ENCODE results near the gene VGF. TPM values are rescaled to one million over a fixed set of nuclear protein-coding genes. Genes with fewer than 3 reads are reported as not detected.

The VGF gene
- polyA plus RNA-seq, 1 donor (not counting 4 experiments of a cell fraction or from before 2014, with no cell fraction given), result 0.04 TPM

- dilution Hi-C loops (cut with MboI; ENCODE audit: extremely low pct_ligation_motif_present, low sequenced_read_pairs), result no loop called here
- Histone ChIP-seq H3K4me1 (ENCODE audit: control insufficient read depth, extremely low read depth, insufficient read depth, low read length) (peaks cover 32% of the 10 kb centered on the region), H3K36me3 (ENCODE audit: control insufficient read depth in 2 of 2, extremely low read depth in 1 of 2, insufficient read depth in 2 of 2, low read length in 2 of 2) (peaks cover 14 to 20% of the 10 kb centered on the region in 2 experiments), H3K4me3 (ENCODE audit: control insufficient read depth in 2 of 3, extremely low read depth in 1 of 3, insufficient read depth in 2 of 3, low read depth in 1 of 3, low read length in 3 of 3) (peak overlapping the region; percentile 34 to 57 (median 51)), H4K20me1 (ENCODE audit: control insufficient read depth, extremely low read depth, insufficient read depth, low read length) (peaks cover 3% of the 10 kb centered on the region), H3K79me2 (ENCODE audit: control insufficient read depth, insufficient read depth, low read length) (no peaks in the 10 kb centered on the region), H3K27me3 (ENCODE audit: control insufficient read depth, extremely low read depth, insufficient read depth, low read length) (peaks cover 37% of the 10 kb centered on the region), H3K9ac (ENCODE audit: control insufficient read depth, extremely low read depth, insufficient read depth, low read length) (peak overlapping the region; percentile 44), H3K27ac (ENCODE audit: control insufficient read depth, insufficient read depth, low read length) (no peak overlapping the region), H3K9me1 (ENCODE audit: control insufficient read depth, extremely low read depth, insufficient read depth, low read length) (no peaks in the 10 kb centered on the region), H3K4me2 (ENCODE audit: control insufficient read depth, extremely low read depth, insufficient read depth, low read depth, low read length) (peak overlapping the region; percentile 76), H3K9me3 (ENCODE audit: control insufficient read depth, low read depth, low read length) (no peaks in the 10 kb centered on the region), H2AFZ (ENCODE audit: control insufficient read depth, low read length) (peak overlapping the region; percentile 30)
- DNase-seq (ENCODE audit: low read depth, low spot score) (no peak), FAIRE-seq (no peak)
- no peak for TF ChIP-seq CTCF (optimal IDR thresholded peaks at IDR 0.05 in 1 of 3, IDR thresholded peaks at IDR 0.05 in 1 of 3, conservative IDR thresholded peaks at IDR 0.05 in 1 of 3; ENCODE audit: extremely low read depth in 1 of 3, insufficient read depth in 2 of 3, low read length in 3 of 3)
Measured at GRCh38 chr7:101163279-101164070, 1.9 kb downstream of the VGF start.

GRCh38 chr7:101162551-101163278, 2.7 kb downstream of the VGF start:
- Histone ChIP-seq H4K20me1 (ENCODE audit: control insufficient read depth, extremely low read depth, insufficient read depth, low read length) (no peaks in the 10 kb centered on the region), H2AFZ (ENCODE audit: control insufficient read depth, low read length) (no peak overlapping the region), H3K27me3 (ENCODE audit: control insufficient read depth, extremely low read depth, insufficient read depth, low read length) (peaks cover 30% of the 10 kb centered on the region), H3K4me3 (ENCODE audit: control insufficient read depth in 2 of 3, extremely low read depth in 1 of 3, insufficient read depth in 2 of 3, low read depth in 1 of 3, low read length in 3 of 3) (peak overlapping the region; percentile 24 to 49 (median 35)), H3K9me1 (ENCODE audit: control insufficient read depth, extremely low read depth, insufficient read depth, low read length) (no peaks in the 10 kb centered on the region), H3K27ac (ENCODE audit: control insufficient read depth, insufficient read depth, low read length) (no peak overlapping the region), H3K79me2 (ENCODE audit: control insufficient read depth, insufficient read depth, low read length) (no peaks in the 10 kb centered on the region), H3K4me2 (ENCODE audit: control insufficient read depth, extremely low read depth, insufficient read depth, low read depth, low read length) (peak overlapping the region; percentile 51), H3K4me1 (ENCODE audit: control insufficient read depth, extremely low read depth, insufficient read depth, low read length) (peaks cover 25% of the 10 kb centered on the region), H3K9ac (ENCODE audit: control insufficient read depth, extremely low read depth, insufficient read depth, low read length) (no peak overlapping the region), H3K9me3 (ENCODE audit: control insufficient read depth, low read depth, low read length) (no peaks in the 10 kb centered on the region), H3K36me3 (ENCODE audit: control insufficient read depth in 2 of 2, extremely low read depth in 1 of 2, insufficient read depth in 2 of 2, low read length in 2 of 2) (peaks cover 14 to 25% of the 10 kb centered on the region in 2 experiments)
- FAIRE-seq, result no peak
- dilution Hi-C loops (cut with MboI; ENCODE audit: extremely low pct_ligation_motif_present, low sequenced_read_pairs), result no loop called here
- no peak for DNase-seq (ENCODE audit: low read depth, low spot score)
- TF ChIP-seq CTCF (optimal IDR thresholded peaks at IDR 0.05 in 1 of 3, IDR thresholded peaks at IDR 0.05 in 1 of 3, conservative IDR thresholded peaks at IDR 0.05 in 1 of 3; ENCODE audit: extremely low read depth in 1 of 3, insufficient read depth in 2 of 3, low read length in 3 of 3) (peak in 1 of 3 experiments; percentile 14), EZH2 (IDR thresholded peaks at IDR 0.05; ENCODE audit: low read length) (no peak)
